ENCODE data around the gene MARCHF11.

The MARCHF11 gene

GRCh38 chr5:16131878-16132277 lies 47.7 kb downstream of the MARCHF11 start:
- no peak for DNase-seq (ENCODE audit: low spot score)

- no peak for DNase-seq (ENCODE audit: low spot score)
Observed at GRCh38 chr5:16128944-16129343, 50.6 kb downstream of the MARCHF11 start.

- DNase-seq (ENCODE audit: low spot score), result no peak
Observed at GRCh38 chr5:16127865-16128544, 51.6 kb downstream of the MARCHF11 start.

GRCh38 chr5:16120579-16120978 lies 59.0 kb downstream of the MARCHF11 start:
- no peak for DNase-seq (ENCODE audit: low spot score)

GRCh38 chr5:16119790-16120189 lies 59.8 kb downstream of the MARCHF11 start:
- no peak for DNase-seq (ENCODE audit: low spot score)

- DNase-seq (ENCODE audit: low spot score), result no peak
Observed at GRCh38 chr5:16115140-16115539, 64.5 kb downstream of the MARCHF11 start.

GRCh38 chr5:16108418-16108817 lies 71.2 kb downstream of the MARCHF11 start:
- no peak for DNase-seq (ENCODE audit: low spot score)

- DNase-seq (ENCODE audit: low spot score), result no peak
Observed at GRCh38 chr5:16104961-16105360, 74.6 kb downstream of the MARCHF11 start.

- DNase-seq (ENCODE audit: low spot score), result no peak
Observed at GRCh38 chr5:16095612-16096011, 84.0 kb downstream of the MARCHF11 start.

- DNase-seq (ENCODE audit: low spot score), result no peak
Observed at GRCh38 chr5:16090270-16090669, 89.3 kb downstream of the MARCHF11 start.

- DNase-seq (ENCODE audit: low spot score), result no peak
Observed at GRCh38 chr5:16082982-16083381, 96.6 kb downstream of the MARCHF11 start.

GRCh38 chr5:16082053-16082452 lies 97.5 kb downstream of the MARCHF11 start:
- no peak for DNase-seq (ENCODE audit: low spot score)

GRCh38 chr5:16081376-16081955 lies 98.1 kb downstream of the MARCHF11 start:
- no peak for DNase-seq (ENCODE audit: low spot score)

GRCh38 chr5:16076657-16077056 lies 102.9 kb downstream of the MARCHF11 start:
- DNase-seq (ENCODE audit: low spot score), result no peak

GRCh38 chr5:16074358-16074757 lies 105.2 kb downstream of the MARCHF11 start:
- no peak for DNase-seq (ENCODE audit: low spot score)

GRCh38 chr5:16072616-16073015 lies 107.0 kb downstream of the MARCHF11 start:
- no peak for DNase-seq (ENCODE audit: low spot score)

GRCh38 chr5:16067415-16067814 lies 112.2 kb downstream of the MARCHF11 start:
- DNase-seq (ENCODE audit: low spot score), result no peak

GRCh38 chr5:16066810-16067209 lies 112.8 kb downstream of the MARCHF11 start:
- DNase-seq (ENCODE audit: low spot score), result no peak

- DNase-seq (ENCODE audit: low spot score), result no peak
Observed at GRCh38 chr5:16066320-16066719, 113.3 kb downstream of the MARCHF11 start.

- no peak for DNase-seq (ENCODE audit: low spot score)
Observed at GRCh38 chr5:16065831-16066230, 113.8 kb downstream of the MARCHF11 start.

- DNase-seq (ENCODE audit: low spot score), result no peak
Observed at GRCh38 chr5:16064135-16064893, 115.3 kb downstream of the MARCHF11 start.

GRCh38 chr5:16061163-16061562 lies 118.4 kb downstream of the MARCHF11 start:
- DNase-seq (ENCODE audit: low spot score), result no peak

- peak; percentile 6 for DNase-seq (ENCODE audit: low spot score)
Observed at GRCh38 chr5:16057277-16057676, 122.3 kb downstream of the MARCHF11 start.

Measured in COLO829 (cell line).